GM18868 (cell line): Measurements from ENCODE around the gene ARSB.

ENCODE experiments used
- ATAC-seq: cut with Tn5 transposase; IDR thresholded peaks from one replicate; pipeline ENCODE4 v1.9.1; 2021; ENCODE audit warnings: mild to moderate bottlenecking, moderate library complexity; ENCODE audit not compliant: unreplicated experiment

The ARSB gene

DNA sequence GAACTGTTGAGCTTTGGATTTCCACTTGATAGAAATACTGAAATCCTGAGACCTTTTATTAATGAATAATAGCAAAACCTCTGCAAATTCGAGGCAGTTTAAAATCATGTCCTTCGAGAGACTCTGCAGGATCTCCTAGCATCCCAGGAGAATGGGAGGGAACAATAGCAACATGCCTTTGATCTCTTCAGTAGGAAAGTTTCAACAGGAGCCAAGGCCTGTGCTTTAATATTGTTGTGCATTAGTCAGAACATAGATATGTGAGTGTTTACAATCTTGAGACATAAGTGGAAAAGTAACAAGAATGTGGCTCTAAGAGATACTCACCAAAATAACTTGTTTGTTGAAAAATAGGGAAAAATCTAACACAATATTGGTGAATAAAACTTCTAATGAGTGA lies 253.2 kb downstream of the ARSB start:
- ATAC-seq = no peak

DNA sequence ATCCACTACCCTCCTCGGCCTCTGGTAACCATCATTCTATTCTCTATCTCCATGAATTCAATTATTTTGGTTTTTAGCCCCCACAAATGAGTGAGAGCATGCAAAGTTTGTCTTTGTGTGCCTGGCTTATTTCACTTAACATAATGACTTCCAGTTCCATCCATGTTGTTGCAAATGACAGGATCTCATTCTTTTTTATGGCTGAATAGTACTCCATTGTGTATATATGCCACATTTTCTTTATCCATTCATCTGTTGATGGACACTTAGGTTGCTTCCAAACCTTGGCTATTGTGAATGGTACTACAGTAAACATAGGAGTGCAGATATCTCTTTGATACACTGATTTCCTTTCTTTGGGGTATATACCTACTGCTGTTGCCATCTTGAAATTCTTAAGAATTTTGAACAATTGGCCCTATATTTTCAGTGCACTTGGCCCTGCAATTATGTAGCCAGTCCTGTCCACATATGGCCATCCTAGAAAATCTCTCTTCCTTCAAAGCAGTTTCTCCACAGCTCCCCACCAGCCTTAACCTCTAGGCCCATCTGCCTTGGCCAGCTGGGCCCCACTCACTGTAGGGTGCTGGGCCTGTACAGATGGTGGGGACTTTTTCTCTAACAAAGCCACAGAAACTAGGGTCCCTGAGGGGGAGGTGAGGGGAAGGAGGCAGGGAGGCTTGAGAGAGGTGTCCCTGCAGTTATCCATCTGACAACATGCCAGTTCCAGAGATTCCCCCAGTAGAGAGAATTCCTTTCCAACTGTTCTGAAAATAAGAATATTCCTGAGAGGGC lies 254.6 kb downstream of the ARSB start:
- ATAC-seq = no peak

DNA sequence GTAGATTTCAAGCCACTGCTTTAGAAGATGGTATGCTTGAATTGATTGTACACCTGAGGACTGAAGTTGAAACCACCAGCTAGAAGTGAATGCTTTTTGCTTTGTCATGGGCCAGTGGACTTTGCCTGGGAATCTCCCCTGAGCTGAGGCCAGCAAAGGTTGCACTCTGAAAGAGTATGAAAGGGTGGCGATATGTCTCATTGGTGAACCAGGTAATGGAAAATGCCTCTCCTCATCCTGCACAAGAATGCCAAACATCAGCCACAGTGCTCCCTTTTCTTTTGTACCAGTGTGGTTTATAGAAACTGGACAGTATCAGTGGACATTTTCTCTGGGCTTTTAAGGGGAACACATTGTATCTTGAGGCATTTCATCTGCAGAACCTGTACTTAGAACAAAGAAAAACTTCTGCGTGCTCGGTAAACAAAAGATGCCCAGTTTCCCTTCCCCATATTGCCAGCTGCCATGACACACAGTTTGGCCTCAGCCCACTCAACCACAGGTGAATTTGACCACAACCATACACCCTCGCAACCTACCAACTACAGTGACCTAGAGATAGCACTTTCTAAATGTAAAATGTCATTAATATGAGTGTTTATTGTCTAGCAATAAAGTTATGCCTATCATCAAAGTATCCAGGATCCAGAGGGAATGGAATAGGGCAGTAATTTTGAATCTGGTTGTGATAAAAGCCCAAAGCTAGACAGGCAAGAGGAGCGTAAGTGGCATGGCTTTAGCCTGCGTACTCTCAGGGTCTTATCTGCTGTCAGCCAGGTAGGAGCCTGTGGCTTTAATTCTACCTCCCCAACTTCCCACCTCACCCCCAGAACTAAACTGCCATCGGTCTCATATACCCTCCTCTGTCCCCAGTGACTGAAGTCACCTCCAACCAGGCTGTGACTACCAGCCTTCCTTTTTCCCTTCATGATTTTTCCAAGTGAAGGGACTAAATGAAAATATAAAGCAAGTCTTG lies 257.0 kb downstream of the ARSB start:
- ATAC-seq = peak; percentile 86
